Fibroblast of lung (primary cell): ENCODE data around the gene PF4V1.

Experiments
- EZH2 ChIP-seq: IDR thresholded peaks from 2 replicates; pipeline ENCODE4 v1.5.1; 2012; ENCODE audit warnings: low read length, control low read depth, mild to moderate bottlenecking; ENCODE audit errors: missing control alignments
- TF ChIP-seq, protein P1 (sequence below), 2 donors: IDR thresholded peaks in 1 of 2; conservative IDR thresholded peaks in 1 of 2; 1 replicate in 1 of 2; 2 replicates in 1 of 2; pipeline ENCODE4 v1.5.1; 2011 to 2012; ENCODE audit warnings: low read length in 2 of 2, control low read depth in 1 of 2, inconsistent platforms in 1 of 2, low read depth in 1 of 2, mild to moderate bottlenecking in 1 of 2

GRCh38 chr4:73811841-73812240 lies 41.3 kb upstream of the PF4V1 start:
- TF ChIP-seq, protein P1, sequence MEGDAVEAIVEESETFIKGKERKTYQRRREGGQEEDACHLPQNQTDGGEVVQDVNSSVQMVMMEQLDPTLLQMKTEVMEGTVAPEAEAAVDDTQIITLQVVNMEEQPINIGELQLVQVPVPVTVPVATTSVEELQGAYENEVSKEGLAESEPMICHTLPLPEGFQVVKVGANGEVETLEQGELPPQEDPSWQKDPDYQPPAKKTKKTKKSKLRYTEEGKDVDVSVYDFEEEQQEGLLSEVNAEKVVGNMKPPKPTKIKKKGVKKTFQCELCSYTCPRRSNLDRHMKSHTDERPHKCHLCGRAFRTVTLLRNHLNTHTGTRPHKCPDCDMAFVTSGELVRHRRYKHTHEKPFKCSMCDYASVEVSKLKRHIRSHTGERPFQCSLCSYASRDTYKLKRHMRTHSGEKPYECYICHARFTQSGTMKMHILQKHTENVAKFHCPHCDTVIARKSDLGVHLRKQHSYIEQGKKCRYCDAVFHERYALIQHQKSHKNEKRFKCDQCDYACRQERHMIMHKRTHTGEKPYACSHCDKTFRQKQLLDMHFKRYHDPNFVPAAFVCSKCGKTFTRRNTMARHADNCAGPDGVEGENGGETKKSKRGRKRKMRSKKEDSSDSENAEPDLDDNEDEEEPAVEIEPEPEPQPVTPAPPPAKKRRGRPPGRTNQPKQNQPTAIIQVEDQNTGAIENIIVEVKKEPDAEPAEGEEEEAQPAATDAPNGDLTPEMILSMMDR (conservative IDR thresholded peaks at IDR 0.05 in 1 of 2, IDR thresholded peaks at IDR 0.05 in 1 of 2; ENCODE audit: low read depth in 1 of 2, low read length in 2 of 2): no peak
- no peak for TF ChIP-seq EZH2
